Dedifferentiated amniotic fluid mesenchymal stem cell (primary cell): ENCODE data around the gene AMFR.
"Not testable (repeated sequence)": the region's sequence is repeated elsewhere in the genome, so short reads cannot be mapped to it uniquely, and the experiment has no call there.

Experiments used
- DNase-seq: peaks from one replicate; pipeline ENCODE4 v3.0.0-alpha.2; 2016; ENCODE audit errors: extremely low spot score

AMFR gene

DNA sequence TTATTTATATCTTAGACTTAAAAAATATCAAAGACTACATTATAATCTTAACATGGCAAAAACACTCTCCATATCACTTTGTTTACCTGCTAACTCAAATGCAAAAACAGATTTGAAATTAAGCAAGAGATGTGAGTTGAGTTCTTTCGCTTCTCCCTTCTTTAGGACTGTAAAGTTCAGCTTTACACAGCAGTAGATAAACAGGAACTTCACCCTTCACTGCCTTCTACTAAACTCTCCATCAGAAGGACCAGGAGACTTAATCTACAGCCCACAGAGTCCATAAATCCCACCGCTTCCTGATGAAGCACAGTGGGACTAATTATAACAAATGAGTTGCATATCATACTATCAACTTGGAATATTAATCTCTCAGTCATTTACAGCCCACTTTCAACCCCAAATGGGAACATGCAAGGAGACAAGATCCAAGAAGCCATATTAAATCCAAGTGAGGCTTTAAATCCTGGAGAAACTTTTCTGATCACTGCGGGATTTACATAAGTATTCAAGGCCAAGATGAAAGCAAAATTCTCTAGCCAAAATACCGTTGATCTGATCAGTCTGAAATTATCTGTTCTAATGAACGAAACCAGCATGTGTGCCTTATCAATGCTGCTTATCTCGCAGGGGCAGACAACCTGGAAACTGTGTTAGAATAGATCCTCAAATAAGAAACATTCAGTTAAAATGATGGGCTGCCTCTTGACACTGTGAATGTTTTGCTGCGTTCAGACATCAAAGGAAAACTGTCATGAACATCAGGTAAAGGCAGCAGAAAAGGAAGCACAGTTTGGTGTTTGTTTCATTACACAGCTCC, 1.6 kb downstream of the AMFR start:
- no peak for DNase-seq

DNA sequence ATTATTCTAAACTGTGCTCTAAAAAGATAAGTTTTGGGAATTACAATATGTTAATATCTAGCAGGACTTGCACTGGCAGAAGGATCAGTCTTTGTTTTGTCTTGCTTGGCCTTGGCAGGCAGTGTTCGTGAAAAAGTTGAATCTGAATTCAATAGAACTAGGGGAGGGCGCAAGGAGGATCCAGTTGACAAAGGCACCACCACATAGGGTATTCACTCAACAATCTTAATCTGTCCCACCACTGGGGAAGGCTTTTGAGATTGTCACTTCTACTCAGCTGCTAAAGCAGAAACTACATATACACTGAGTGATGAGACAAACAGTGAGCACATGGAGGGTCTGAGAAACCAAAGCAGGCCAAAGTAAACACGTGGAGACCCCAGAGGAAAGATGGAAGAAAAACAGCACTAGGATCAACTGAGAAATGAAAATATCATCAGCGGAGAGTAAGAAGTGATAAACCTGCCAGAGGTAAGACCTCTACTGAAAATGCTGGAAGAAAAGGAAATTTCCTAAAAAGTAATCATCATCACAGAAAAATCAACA, 2.4 kb downstream of the AMFR start:
- no peak for DNase-seq

DNA sequence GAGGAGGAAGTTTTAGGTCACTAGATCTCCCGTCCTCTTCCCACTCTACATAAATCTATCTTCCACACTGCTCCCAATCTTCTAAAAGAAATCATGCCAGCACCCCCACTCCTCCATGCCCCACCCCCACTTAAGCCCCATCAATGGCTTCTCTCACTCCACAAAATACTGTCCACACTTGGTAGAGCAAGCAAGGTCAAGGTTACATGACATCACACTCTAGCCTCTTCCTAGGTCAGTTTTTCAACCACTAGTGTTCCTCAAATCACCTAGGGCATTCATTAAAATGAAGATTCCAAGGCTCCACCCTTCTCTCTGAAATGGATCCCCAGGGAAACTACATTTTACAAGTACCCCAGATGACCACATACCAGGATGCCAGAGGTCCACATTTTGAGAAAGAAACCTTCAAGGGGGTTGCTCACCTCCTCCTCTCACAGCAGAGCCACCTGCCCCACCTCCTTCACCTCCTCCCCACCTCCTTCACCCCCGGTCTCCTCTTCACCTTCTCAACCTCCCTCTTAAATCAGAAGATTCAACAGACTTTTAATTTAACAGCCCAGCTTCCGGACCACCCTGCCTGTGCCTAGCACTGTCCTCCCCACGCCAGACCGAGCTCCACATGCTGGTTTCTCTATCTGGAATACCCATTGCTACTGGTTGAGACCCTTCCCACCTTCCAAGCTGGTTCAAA, 3.2 kb downstream of the AMFR start:
- DNase-seq: no peak

DNA sequence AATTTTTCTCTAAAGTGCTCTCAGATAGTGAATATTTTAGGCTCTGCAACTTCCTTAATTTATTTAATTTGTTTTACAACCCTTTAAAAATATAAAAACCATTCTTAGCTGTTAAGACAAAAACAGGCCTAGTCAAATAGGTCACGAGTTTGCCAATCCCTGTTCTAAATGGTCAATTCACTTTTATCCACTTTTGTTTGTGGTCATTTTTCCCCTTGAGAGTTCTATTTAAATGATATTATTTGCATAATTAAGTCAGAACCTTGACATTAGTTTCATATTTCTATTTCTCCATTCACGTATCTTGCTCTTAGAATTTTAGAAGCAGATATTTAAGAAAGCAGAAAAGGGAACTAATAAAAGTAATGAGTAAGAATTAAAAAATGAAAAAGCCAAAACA, 4.0 kb downstream of the AMFR start:
- no peak for DNase-seq

DNA sequence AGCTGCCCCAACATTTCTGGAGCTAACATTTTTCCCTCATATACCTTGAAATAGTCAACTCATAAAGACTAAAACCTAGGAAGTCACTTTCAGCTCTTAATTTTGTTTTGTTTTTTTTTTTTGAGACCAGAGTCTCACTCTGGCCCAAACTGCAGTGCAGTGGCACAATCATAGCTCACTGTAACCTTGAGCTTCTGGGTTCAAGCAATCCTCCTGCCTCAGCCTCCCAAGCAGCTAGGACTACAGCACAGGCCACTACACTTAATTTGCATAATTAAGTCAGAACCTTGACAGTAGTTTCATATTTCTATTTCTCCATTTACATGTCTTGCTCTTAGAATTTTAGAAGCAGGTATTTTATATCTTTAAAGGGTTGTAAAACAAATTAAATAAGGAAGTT, 4.7 kb downstream of the AMFR start:
- no peak for DNase-seq

DNA sequence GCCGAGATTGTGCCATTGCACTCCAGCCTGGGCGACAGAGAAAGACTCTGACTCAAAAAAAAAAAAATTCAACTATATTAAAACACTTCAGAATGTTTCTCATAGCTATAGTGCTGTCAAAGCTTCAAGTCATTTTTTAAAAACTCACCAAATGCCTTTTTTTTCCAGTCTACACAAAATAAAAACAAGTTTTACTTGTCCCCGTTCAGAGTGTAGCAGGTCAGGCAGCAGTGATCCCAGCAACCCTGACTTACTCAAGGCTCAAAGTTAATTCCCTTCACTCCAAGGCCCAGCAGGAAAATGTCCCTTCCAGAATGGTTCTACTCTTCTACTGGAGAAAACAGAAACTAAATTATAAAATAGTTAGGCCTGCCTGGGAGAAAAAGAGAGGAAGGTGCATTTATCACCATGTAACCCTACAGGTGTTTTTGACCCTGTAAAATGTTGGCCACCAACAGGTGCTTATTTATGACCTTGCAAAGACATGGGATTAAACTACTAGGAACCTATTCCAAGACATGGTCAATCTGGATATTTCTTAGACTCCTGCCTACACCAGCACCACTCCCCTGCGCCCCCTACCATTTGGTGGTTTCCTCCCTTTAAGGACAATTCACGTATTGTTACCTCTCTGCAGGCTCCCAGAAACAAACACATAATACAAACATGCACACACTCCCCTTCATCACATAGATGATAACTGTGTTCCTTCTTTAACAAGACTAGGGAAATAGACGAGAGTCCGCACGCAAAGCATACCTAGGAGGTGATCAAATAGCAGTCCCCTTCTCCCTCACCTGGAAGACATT, 5.4 kb downstream of the AMFR start:
- DNase-seq: no peak

DNA sequence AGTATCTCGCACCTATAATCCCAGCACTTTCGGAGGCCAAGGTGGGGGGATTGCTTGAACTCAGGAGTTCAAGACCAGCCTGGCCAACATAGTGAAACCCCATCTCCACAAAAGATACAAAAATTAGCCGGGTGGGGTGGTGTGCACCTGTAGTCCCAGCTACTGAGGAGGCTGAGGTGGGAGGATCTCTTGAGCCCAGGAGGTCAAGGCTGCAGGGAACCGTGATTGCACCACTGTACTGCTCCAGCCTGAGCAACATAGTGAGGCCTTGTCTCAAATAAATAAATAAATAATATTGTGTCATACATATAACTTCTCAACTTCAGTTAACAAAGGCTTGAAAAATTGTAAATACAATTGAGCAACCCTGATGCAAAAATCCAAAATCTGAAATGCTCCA, 8.2 kb downstream of the AMFR start:
- DNase-seq: no peak

DNA sequence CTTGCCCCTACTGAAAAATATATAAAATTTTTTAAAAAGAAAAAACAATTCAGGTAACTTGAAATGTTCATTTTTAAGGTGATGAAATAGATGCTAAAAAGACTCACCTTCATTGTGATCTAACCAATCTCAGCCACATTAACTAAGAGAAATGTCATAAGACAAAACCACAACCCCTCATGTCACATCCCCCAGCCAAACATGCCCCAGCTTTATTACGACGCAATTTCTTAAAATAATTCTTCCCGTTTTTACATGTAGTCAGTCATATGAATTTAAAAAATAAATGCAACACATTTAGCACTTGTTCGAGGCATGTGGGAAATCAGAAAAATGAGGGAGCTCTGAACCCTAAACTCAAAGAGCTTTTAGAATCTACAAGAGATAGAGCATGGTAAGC, 9.5 kb downstream of the AMFR start:
- no peak for DNase-seq

DNA sequence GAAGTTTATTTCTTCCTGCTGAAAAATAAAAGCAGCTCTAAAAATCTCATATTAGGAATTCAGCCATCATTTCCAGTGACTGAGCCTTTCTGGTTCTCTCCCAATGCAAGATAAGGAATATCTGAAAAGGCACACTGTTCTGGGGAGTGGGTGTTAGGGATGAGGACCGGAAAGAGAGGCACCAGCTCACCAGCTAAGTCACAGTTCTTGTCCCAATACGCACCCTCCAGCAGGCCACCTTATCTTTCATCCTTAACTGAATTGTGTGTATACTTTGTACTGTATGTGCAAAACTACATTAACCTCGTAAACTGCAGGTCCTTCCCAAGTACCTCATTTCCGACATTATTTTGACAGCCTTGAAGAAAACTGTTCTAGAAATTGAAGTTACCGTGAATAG, 11.0 kb downstream of the AMFR start:
- no peak for DNase-seq

DNA sequence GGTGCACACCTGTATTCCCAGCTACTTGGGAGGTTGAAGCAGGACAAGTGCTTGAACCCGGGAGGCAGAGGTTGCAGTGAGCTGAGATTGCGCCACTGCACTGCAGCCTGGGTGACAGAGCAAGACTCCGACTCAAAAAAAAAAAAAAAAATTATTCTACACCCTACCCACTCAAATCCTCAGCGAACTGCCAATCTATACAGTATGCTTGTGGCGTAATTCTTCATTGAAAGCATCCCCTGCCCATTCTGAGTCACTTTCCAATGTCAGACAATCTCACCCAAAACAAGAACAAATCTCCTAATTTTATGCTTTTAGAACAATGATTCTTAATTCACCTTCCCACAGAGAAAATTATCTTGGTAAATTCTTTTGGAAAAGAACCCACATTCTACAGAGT, 12.0 kb downstream of the AMFR start:
- DNase-seq: no peak

DNA sequence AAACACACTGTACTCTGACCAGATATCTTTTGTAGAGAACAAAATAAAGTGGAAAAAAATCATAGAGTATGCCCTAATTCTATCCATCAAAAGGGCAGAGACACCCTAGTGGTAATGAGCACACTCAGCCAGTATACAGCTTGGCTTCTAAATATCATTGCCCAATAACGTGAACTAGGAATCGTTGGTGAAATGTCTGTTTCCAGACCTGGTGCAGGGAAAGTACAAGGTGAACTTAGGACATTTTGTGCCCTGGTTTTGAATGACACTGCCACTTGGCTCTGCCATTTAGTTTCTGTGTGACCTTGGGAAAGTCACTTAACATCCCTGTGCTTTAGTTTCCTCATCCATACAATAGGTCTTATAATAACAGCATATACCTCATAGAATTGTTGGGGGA, 13.7 kb downstream of the AMFR start:
- no peak for DNase-seq

DNA sequence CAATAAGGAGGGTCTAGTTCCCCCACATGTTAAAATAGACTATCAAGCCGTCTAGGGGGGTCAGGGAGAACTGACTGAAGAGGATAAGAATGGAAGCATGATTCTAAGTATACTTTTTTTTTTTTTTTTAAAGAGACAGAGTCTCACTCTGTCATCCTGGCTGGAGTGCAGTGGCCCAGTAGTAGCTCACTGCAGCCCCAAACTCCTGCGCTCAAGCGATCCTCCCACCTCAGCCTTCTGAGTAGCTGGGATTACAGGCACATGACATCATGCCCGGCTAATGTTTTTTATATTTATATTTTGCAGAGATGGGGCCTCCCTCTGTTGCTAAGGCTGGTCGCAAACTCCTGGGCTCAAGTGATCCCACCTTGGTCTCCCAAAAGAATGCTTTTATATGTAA, 14.2 kb downstream of the AMFR start:
- no peak for DNase-seq

DNA sequence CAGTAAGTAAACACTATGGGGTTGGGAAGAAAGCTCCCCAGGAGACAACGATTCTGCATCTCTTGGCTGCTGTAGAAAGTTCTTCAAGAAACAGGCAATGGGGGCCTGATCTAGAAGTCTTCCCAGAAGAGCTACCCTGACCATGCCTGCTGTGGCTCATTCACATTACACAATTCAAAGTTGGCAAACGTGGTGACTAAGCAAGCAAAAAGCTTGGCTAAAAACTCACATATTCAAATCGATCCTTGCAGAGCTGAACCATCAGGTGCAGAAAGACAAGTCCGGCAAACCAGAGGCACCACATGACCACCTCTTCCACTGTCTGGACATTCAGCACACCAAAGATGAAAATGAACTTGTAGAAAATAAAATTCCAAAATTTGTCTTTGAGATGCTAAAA, 16.1 kb downstream of the AMFR start:
- DNase-seq: no peak

DNA sequence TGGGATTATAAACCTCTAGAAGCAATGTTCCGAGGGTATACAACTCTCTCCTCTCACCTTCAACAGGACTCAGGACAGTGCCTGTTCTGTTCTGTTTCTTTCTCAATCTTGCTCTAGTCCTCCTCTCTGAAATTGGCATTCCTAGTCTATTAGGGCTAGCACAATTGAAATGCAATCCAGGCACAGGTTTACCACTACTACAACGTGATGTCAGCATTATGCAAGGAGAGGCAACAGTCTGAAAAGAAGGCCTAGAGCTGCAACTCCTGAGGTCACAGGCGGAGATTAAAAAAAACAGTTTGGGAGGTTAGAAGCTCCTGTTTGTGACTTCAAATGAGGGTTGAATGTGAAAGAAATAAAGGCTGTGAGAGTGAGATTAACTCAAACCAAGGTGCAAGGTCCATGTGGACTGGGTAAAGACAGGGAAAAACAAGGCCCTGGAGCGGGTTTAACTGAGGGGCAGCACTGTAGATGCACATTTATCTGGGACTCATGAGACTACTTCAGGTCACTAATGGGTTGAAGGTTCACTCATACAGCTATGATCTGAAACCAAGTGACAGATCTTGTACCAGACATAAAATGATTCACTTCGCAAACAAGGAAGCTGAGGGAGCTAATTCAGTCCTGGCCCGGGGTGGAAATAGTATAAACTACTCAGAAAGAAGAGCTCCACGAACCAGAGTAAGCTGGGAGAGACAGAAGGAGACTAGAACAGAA, 16.8 kb downstream of the AMFR start:
- no peak for DNase-seq

DNA sequence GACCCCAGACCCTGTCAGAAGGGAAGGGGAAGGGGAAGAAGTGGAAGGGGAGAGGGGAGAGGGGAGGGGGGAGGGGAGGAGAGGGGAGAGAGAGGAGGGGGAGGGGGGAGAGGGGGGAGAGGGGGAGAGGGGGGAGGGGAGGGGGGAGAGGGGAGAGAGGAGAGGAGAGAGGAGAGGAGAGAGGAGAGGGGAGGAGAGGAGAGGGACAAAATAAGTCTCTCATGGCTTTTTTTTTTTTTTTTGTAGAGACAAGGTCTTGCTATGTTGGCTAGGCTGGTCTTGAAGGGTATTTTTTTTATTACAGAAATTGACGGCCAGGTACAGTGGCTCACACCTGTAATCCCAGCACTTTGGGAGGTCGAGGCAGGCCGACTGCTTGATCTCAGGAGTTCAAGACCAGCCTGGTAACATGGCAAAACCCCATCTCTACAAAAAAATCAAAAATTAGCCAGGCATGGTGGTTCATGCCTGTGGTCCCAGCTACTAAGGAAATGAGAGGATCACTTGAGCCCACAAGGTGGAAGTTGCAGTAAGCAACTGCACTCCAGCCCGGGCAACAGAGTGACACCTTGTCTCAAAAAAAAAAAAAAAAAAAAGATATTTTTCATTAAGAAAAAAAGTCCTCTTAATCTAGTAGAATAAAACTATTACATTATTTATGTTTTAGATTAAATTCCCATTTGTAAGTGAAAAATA, 19.2 kb downstream of the AMFR start:
- DNase-seq: no peak

DNA sequence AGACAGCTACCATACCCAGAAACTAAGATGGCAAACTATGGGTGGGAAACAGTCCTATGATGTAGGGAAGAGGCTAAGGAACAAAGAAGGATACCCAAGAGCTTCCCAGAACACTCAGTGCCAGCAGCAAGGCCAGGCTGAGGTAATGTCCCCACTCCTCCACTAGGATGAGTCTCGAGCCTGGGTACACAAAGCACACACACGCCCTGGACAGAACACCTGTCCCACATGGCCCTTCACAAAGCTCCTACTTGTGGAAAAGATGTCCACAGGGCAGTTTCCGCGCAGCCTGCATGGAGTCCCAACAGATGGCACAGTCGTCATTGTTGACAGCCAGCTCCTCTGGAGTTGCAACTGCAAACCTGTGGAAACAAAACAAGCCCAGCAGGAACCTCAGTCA, 23.9 kb downstream of the AMFR start:
- no peak for DNase-seq

DNA sequence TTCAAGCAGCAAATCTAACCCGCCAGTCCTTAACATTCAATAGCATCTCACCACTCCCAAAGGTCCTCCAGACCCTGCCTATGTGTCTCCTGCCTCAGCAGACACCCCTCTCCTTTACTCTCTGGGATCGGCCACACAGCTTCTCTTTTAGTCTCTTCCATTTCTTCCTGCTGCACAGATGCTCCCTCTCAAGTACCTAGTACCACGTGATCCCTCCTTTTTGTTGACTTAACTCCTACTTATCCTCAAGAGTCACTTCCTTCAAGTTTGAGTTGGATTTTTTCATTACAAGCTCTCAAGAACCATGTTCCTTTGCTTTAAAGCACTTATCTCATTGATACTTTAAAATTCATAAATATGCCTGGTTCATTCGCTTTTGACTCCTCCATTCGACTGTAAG, 24.9 kb downstream of the AMFR start:
- no peak for DNase-seq

DNA sequence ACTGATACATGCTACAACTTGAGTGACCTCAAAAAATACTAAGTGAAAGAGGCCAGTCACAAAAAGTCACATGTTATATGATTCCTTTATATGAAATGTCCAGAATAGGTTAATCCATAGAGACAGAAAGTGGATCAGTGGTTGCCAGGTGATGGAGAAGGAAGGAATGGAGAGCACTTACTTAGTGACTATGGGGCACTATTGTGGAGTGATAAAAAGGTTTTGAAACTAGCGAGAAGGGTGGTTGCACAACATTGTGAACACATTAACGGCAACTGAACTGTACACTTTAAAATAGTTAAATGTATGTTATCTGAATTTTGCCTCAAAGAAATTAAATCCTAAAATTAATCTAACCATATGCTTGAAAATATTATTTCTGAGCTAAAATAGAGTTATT, 25.9 kb downstream of the AMFR start:
- no peak for DNase-seq

DNA sequence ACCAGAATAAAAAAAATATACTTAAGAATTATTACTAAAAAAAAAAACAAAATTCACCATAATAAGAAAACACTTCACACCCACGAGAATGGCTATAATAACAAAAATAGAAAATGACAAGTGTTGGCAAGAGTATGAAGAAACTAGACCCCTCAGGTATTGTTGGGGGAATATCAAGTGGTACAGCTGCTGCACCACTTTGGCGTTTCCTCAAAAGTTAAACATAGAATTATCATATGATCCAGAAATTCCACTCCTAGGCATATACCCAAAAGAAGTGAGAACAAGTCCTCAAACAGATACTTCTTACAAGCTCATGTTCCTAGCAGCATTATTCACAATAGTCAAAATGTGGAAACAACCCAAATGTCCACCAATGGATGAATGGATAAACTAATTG, 26.3 kb downstream of the AMFR start:
- no peak for DNase-seq

DNA sequence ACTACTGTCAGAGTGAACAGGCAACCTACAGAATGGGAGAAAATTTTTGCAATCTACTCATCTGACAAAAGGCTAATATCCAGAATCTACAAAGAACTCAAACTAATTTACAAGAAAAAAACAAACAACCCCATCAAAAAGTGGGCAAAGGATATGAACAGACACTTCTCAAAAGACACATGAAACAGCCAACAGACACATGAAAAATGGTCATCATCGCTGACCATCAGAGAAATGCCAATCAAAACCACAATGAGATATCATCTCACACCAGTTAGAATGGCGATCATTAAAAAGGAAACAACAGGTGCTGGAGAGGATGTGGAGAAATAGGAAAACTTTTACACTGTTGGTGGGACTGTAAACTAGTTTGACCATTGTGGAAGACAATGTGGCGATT, 28.6 kb downstream of the AMFR start:
- not testable (repeated sequence) for DNase-seq

DNA sequence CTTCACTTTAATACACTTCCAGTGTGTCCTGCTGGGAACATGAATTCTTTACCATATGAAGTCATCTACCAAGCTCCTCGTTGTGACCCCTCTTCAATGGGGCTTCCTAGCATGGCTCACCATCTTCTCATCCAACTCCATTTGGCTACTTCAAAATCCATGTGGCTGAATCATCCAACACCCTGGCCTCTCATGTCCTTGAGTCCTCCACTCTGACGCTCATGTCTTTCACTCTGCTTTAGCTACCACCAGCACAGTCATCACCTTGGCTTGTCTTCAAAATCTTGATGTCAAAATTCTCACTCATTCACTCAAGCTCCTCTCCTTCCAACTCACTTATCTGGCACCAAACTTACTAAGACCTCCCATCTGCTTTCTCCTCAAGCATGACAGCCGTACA, 35.8 kb downstream of the AMFR start:
- DNase-seq: peak; percentile 38
